ENCODE results near the gene TULP4. TPM values are rescaled to one million over a fixed set of nuclear protein-coding genes. Genes with fewer than 3 reads are reported as not detected.
"Not testable (repeated sequence)": the region's sequence is repeated elsewhere in the genome, so short reads cannot be mapped to it uniquely, and the experiment has no call there.

Gene TULP4
- polyA plus RNA-seq, 1 donor (not counting 4 experiments of a cell fraction or from before 2014, with no cell fraction given), result 13.1 TPM

GRCh38 chr6:158389193-158389919 lies 77.1 kb downstream of the TULP4 start:
- Histone ChIP-seq H3K27ac (ENCODE audit: control insufficient read depth, insufficient read depth, low read length) (no peak overlapping the region), H3K4me1 (ENCODE audit: control insufficient read depth, extremely low read depth, insufficient read depth, low read length) (no peaks in the 10 kb centered on the region), H2AFZ (ENCODE audit: control insufficient read depth, low read length) (no peak overlapping the region), H4K20me1 (ENCODE audit: control insufficient read depth, extremely low read depth, insufficient read depth, low read length) (no peaks in the 10 kb centered on the region), H3K36me3 (ENCODE audit: control insufficient read depth in 2 of 2, extremely low read depth in 1 of 2, insufficient read depth in 2 of 2, low read length in 2 of 2) (no peaks in the 10 kb centered on the region), H3K9me3 (ENCODE audit: control insufficient read depth, low read depth, low read length) (no peaks in the 10 kb centered on the region), H3K9me1 (ENCODE audit: control insufficient read depth, extremely low read depth, insufficient read depth, low read length) (no peaks in the 10 kb centered on the region), H3K27me3 (ENCODE audit: control insufficient read depth, extremely low read depth, insufficient read depth, low read length) (no peaks in the 10 kb centered on the region), H3K79me2 (ENCODE audit: control insufficient read depth, insufficient read depth, low read length) (peaks cover 4% of the 10 kb centered on the region), H3K9ac (ENCODE audit: control insufficient read depth, extremely low read depth, insufficient read depth, low read length) (no peak overlapping the region), H3K4me3 (ENCODE audit: control insufficient read depth in 2 of 3, extremely low read depth in 1 of 3, insufficient read depth in 2 of 3, low read depth in 1 of 3, low read length in 3 of 3) (no peak overlapping the region), H3K4me2 (ENCODE audit: control insufficient read depth, extremely low read depth, insufficient read depth, low read depth, low read length) (no peak overlapping the region)
- dilution Hi-C loops (cut with MboI; ENCODE audit: extremely low pct_ligation_motif_present, low sequenced_read_pairs), result no loop called here
- no peak for FAIRE-seq
- no peak for DNase-seq (ENCODE audit: low read depth, low spot score)
- TF ChIP-seq EZH2 (IDR thresholded peaks at IDR 0.05; ENCODE audit: low read length) (no peak), CTCF (optimal IDR thresholded peaks at IDR 0.05 in 1 of 3, IDR thresholded peaks at IDR 0.05 in 1 of 3, conservative IDR thresholded peaks at IDR 0.05 in 1 of 3; ENCODE audit: extremely low read depth in 1 of 3, insufficient read depth in 2 of 3, low read length in 3 of 3) (no peak)

GRCh38 chr6:158391276-158391675 lies 79.0 kb downstream of the TULP4 start:
- H3K9me3 ChIP-seq (ENCODE audit: control insufficient read depth, low read depth, low read length), result no peaks in the 10 kb centered on the region
- H3K79me2 ChIP-seq (ENCODE audit: control insufficient read depth, insufficient read depth, low read length), result peaks cover 2% of the 10 kb centered on the region
- H3K4me2 ChIP-seq (ENCODE audit: control insufficient read depth, extremely low read depth, insufficient read depth, low read depth, low read length), result no peak overlapping the region
- H3K4me3 ChIP-seq (ENCODE audit: control insufficient read depth in 2 of 3, extremely low read depth in 1 of 3, insufficient read depth in 2 of 3, low read depth in 1 of 3, low read length in 3 of 3), result no peak overlapping the region
- dilution Hi-C loops (cut with MboI; ENCODE audit: extremely low pct_ligation_motif_present, low sequenced_read_pairs), result no loop called here
- H3K4me1 ChIP-seq (ENCODE audit: control insufficient read depth, extremely low read depth, insufficient read depth, low read length), result no peaks in the 10 kb centered on the region
- no peak overlapping the region for H3K27ac ChIP-seq (ENCODE audit: control insufficient read depth, insufficient read depth, low read length)
- H3K9ac ChIP-seq (ENCODE audit: control insufficient read depth, extremely low read depth, insufficient read depth, low read length), result no peak overlapping the region
- H3K27me3 ChIP-seq (ENCODE audit: control insufficient read depth, extremely low read depth, insufficient read depth, low read length), result no peaks in the 10 kb centered on the region
- no peak overlapping the region for H2AFZ ChIP-seq (ENCODE audit: control insufficient read depth, low read length)
- no peaks in the 10 kb centered on the region for H3K9me1 ChIP-seq (ENCODE audit: control insufficient read depth, extremely low read depth, insufficient read depth, low read length)
- FAIRE-seq (no peak), DNase-seq (ENCODE audit: low read depth, low spot score) (no peak)
- no peak for TF ChIP-seq CTCF (optimal IDR thresholded peaks at IDR 0.05 in 1 of 3, IDR thresholded peaks at IDR 0.05 in 1 of 3, conservative IDR thresholded peaks at IDR 0.05 in 1 of 3; ENCODE audit: extremely low read depth in 1 of 3, insufficient read depth in 2 of 3, low read length in 3 of 3)
- TF ChIP-seq EZH2 (IDR thresholded peaks at IDR 0.05; ENCODE audit: low read length), result no peak
- H4K20me1 ChIP-seq (ENCODE audit: control insufficient read depth, extremely low read depth, insufficient read depth, low read length), result no peaks in the 10 kb centered on the region
- no peaks in the 10 kb centered on the region for H3K36me3 ChIP-seq (ENCODE audit: control insufficient read depth in 2 of 2, extremely low read depth in 1 of 2, insufficient read depth in 2 of 2, low read length in 2 of 2)

GRCh38 chr6:158391977-158392376 lies 79.7 kb downstream of the TULP4 start:
- FAIRE-seq; H3K27me3 ChIP-seq (ENCODE audit: control insufficient read depth, extremely low read depth, insufficient read depth, low read length); H3K9ac ChIP-seq (ENCODE audit: control insufficient read depth, extremely low read depth, insufficient read depth, low read length); H3K4me3 ChIP-seq (ENCODE audit: control insufficient read depth in 2 of 3, extremely low read depth in 1 of 3, insufficient read depth in 2 of 3, low read depth in 1 of 3, low read length in 3 of 3); H3K4me2 ChIP-seq (ENCODE audit: control insufficient read depth, extremely low read depth, insufficient read depth, low read depth, low read length); H3K36me3 ChIP-seq (ENCODE audit: control insufficient read depth in 2 of 2, extremely low read depth in 1 of 2, insufficient read depth in 2 of 2, low read length in 2 of 2); H3K4me1 ChIP-seq (ENCODE audit: control insufficient read depth, extremely low read depth, insufficient read depth, low read length); DNase-seq (ENCODE audit: low read depth, low spot score); H3K9me3 ChIP-seq (ENCODE audit: control insufficient read depth, low read depth, low read length); H3K9me1 ChIP-seq (ENCODE audit: control insufficient read depth, extremely low read depth, insufficient read depth, low read length); H2AFZ ChIP-seq (ENCODE audit: control insufficient read depth, low read length); H4K20me1 ChIP-seq (ENCODE audit: control insufficient read depth, extremely low read depth, insufficient read depth, low read length); H3K79me2 ChIP-seq (ENCODE audit: control insufficient read depth, insufficient read depth, low read length); dilution Hi-C loops (cut with MboI; ENCODE audit: extremely low pct_ligation_motif_present, low sequenced_read_pairs); H3K27ac ChIP-seq (ENCODE audit: control insufficient read depth, insufficient read depth, low read length): not testable (repeated sequence)

Measured in keratinocyte (primary cell).